Activated CD8-positive, alpha-beta memory T cell treated with anti-CD3 and anti-CD28 coated beads, Interleukin-2, amount 50 U/mL, for 24 hours (primary cell): ENCODE data around the gene MTMR1.

ENCODE experiments used
- DNase-seq: peaks from one replicate; pipeline ENCODE4 v3.0.0-alpha.2; 2020; ENCODE audit errors: extremely low read depth

Gene MTMR1

GRCh38 chrX:150692831-150693724 lies at the start of gene MTMR1:
Gene MTMR1 (plus strand): TSS chrX:150693396. CDS start chrX:150693531, 135 bp downstream.
- DNase-seq = no peak

GRCh38 chrX:150643958-150644357 lies 49.2 kb upstream of the MTMR1 start:
- no peak for DNase-seq

DNA sequence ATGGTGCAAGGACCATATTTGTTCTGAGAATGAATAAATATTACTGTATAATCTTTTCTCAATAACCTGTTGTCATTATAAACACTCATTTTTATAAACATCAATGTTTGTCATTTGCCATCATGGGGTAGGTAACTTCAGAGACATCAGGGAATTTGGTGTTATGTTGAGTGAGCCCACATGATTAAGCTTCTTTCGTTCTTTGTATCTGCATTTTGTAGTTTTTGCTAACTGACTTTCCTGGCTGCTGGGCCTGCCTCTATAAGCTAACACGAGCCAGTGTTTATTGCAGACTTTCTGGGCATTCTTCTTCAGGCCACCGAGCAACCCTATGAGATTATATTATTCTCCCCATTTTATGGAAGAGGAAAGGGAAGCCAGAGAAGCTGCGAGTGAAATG lies 48.8 kb upstream of the MTMR1 start:
- no peak for DNase-seq

GRCh38 chrX:150647331-150647730 lies 45.9 kb upstream of the MTMR1 start:
- no peak for DNase-seq

- no peak for DNase-seq
Observed at GRCh38 chrX:150648296-150648940, 44.8 kb upstream of the MTMR1 start.

GRCh38 chrX:150649096-150649870 lies 43.9 kb upstream of the MTMR1 start:
- no peak for DNase-seq

- no peak for DNase-seq
Observed at GRCh38 chrX:150651906-150652305, 41.3 kb upstream of the MTMR1 start.

DNA sequence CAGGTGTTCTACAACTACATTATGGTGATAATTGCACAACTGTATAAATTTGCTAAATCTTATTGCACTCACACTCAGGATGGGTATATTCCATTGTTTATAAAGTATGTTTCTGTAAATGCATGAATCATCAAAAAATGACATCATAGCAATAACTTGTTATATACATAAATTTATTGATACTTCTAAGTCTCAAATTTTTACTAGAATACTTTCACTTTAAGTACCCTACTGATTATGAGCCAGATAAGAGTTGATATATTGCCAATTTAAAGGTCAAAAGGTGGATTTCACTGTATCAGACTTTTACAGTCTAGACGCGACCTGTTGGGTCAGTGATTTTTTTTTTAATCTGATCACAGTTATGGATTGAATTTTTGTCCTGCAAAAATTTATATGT lies 37.4 kb upstream of the MTMR1 start:
- DNase-seq = no peak

DNA sequence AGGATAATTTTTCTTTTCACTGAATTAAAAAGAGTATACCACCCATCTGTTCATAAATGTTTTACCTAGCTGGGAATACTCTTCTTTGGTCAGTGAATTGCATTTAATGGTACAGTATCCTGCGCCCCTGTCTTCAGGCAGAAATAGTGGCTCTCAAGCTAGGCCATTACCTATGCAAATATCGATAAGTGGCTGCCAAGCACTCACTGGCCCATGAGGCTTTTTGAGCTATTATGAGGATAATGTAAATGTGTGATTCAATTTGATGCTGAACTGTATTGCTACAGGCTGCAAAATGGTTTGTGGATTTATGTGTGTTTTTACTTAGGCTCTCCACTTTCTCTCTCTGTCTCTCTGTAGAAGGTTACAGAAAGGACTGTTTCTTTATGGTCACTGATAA lies 30.1 kb upstream of the MTMR1 start:
- DNase-seq = no peak

DNA sequence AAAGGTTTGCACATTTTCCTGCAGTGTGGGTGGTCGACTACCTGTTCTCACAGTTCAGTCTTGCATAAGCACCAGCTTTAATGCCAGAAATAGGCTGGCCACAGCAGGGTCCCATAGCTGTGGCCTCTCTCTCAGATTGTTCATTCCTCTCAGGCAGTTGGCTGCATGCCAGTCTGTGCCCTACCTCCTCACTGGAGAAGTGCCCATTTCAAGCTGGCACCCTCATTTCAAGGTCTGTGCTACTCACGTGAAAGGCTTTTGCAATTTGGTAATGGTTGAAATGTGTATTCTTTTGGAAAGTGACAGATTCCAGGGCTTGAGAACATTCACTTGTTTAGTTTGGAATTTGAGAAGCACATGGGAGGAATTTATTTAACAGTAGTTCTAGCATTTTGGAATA lies 28.9 kb upstream of the MTMR1 start:
- no peak for DNase-seq

GRCh38 chrX:150676221-150676620 lies 17.0 kb upstream of the MTMR1 start:
- DNase-seq = no peak

DNA sequence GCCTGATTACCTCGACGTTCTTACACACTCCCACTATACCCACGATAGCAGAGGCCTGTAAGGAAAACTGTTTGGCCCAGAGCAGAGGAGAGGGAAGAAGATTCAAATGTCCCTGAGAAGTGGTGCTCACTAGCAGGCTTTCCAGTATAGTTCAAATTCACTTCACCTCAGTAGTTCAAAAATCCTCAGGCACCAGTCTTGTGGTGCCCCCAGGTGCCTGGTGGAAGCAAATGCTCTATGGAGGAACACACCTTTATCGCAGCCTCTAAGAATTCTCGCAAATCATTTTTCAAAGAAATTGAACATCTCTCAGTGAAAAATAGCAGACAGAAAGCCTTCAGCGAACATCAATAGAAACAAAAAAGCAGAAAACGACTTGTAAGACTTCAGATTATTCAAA lies 12.2 kb upstream of the MTMR1 start:
- DNase-seq = no peak

- no peak for DNase-seq
Observed at GRCh38 chrX:150683112-150683511, 10.1 kb upstream of the MTMR1 start.

DNA sequence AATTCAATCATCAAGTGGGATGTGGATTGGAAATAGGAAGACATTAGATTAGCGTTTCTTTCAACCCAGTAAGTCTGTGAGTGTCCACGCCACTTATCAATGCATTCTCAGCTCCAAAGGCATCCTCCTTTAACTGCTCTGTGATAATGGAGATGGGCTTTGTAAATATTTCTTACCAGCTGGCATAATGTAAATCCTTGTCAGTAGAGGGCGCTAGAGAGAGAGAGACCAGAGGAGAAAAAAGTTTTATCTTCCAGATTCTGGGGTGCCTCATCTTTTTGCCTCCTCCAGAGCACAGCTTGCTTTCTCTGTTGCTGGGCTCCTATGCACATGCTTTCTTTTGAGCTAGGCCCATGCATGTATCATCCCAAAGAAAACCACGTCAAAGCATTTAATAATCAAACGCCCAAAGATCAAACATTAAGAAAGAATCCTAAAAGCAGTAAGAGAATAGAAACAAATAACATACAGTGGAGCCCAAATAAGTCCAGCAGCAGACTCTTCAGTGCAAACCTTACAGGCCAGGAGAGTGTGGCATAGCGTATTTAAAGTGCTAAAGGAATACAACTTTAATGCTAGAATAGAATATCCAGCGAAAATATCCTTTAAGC lies 9.6 kb upstream of the MTMR1 start:
- no peak for DNase-seq

GRCh38 chrX:150688911-150689451 lies 4.2 kb upstream of the MTMR1 start:
- DNase-seq = no peak

DNA sequence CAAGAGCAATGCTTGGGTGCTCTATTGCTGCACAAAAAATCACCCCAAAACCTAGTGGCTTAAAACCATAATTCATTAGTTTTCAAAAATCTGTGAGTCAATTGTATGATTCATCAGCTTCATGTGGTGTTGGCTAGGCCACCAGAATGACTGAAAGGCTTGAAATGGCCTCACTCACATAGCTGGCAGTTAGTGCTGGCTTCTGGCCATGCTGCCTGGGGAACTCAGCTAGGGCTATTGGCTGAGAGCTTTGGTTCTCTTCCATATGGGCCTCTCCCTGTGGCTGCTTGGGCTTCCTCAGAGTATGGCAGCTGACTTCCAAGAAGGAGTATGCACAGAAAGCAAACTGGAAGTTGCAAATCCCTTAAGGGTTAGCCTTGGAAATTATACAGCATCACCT lies 3.1 kb upstream of the MTMR1 start:
- DNase-seq = no peak

- no peak for DNase-seq
Observed at GRCh38 chrX:150692296-150692695, 900 bp upstream of the MTMR1 start.

DNA sequence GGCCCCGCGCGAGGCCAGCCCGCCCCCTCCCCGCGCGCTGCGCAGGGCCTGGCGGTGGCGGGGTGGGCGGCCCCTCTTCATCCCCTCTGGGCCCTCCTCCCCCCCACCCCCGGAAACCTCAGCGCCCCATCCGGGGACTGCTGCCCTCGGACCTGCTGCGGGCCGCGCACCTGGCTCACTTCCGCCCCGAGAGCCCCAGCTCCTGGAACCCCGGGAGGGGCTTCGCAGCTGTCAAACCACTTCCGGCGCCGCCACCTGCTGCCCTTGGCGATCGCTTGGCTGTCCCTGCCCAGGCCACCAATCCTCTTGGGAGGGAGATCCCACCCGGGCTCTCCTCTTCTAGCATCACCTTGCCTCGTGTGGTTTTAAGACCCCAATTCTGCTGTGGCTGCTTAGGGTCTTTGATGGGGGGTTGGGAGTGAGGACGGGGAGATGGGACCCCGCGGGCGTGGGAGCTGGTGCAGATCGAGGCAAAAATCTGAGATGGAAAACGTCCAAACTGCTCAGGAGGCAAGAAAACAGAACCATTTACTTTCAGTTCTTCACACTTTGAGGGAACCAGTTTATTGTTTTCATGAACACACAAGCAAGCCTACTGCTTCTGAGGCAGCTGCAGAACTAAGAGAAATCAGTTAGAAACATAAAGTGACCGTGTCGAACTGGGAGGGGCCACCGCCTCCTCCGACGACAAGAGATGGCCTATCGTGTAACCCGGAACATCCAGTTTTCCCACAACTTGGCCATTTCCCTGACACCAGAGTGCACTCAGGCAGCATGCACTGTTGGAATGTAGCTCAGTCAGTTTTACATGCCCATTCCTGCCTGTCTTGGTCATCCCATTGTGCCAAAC lies 754 bp downstream of the MTMR1 start:
- DNase-seq = no peak

GRCh38 chrX:150694738-150695410 lies 1.7 kb downstream of the MTMR1 start:
- DNase-seq = no peak

- DNase-seq = no peak
Observed at GRCh38 chrX:150696331-150696730, 3.1 kb downstream of the MTMR1 start.
